ENCODE measurements around the gene GDF11.

DNA sequence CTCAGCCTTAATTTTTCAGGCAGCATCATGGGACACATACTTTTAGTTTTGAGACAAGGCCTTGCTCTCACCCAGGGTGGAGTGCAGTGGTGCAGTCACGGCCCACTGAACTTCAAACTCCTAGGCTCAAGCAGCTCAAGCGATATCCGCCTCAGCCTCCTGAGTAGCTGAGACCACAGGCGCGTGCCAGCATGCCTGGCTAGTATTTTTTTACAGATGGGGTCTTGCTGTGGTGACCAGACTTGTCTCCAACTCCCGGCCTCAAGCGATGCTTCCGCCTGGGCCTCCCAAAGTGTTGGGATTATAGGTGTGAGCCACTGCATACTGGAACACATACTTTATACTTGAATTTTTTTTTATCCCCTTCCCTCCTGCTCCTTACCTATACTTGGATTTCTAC is 20.0 kb upstream of the GDF11 start:
- TF ChIP-seq, protein P1, sequence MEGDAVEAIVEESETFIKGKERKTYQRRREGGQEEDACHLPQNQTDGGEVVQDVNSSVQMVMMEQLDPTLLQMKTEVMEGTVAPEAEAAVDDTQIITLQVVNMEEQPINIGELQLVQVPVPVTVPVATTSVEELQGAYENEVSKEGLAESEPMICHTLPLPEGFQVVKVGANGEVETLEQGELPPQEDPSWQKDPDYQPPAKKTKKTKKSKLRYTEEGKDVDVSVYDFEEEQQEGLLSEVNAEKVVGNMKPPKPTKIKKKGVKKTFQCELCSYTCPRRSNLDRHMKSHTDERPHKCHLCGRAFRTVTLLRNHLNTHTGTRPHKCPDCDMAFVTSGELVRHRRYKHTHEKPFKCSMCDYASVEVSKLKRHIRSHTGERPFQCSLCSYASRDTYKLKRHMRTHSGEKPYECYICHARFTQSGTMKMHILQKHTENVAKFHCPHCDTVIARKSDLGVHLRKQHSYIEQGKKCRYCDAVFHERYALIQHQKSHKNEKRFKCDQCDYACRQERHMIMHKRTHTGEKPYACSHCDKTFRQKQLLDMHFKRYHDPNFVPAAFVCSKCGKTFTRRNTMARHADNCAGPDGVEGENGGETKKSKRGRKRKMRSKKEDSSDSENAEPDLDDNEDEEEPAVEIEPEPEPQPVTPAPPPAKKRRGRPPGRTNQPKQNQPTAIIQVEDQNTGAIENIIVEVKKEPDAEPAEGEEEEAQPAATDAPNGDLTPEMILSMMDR (IDR thresholded peaks at IDR 0.05; ENCODE audit: low read length): no peak
- TF ChIP-seq EZH2 (IDR thresholded peaks at IDR 0.05; ENCODE audit: borderline replicate concordance, low read length): no peak
